ENCODE results near the gene TXLNB.

- TF ChIP-seq CTCF (conservative IDR thresholded peaks at IDR 0.05; ENCODE audit: low read length) (no peak), EZH2phosphoT487 (IDR thresholded peaks at IDR 0.05; ENCODE audit: borderline replicate concordance, low read depth, low read length) (no peak)
These were observed 29.1 kb downstream of the TXLNB start for GRCh38 chr6:139262519-139263300.

All from OCI-LY7 (cell line).